Pulmonary artery endothelial cell (primary cell): ENCODE data around the gene PCSK6. TPM values are rescaled to one million over a fixed set of nuclear protein-coding genes. Genes with fewer than 3 reads are reported as not detected.

ENCODE experiments used
- DNase-seq: peaks from one replicate; pipeline ENCODE4 v3.0.0-alpha.2; 2011; ENCODE audit warnings: low read depth, low spot score
- total RNA-seq: library from RNA; depleted of rRNA; stranded (reverse); fragments of >200 nt; gene quantifications from 2 replicates; pipeline ENCODE4 v1.2.3, GENCODE V29; 2014

Gene PCSK6
- total RNA-seq, 1 donor from 2014 or later = 0.26 TPM

GRCh38 chr15:101447561-101448071 is 41.9 kb downstream of the PCSK6 start:
- DNase-seq = no peak

- DNase-seq = no peak
These were observed 42.4 kb downstream of the PCSK6 start for GRCh38 chr15:101447168-101447533.

- no peak for DNase-seq
These were observed 42.9 kb downstream of the PCSK6 start for GRCh38 chr15:101446518-101447167.

- peak; percentile 75 for DNase-seq
These were observed 43.7 kb downstream of the PCSK6 start for GRCh38 chr15:101445562-101446517.

- no peak for DNase-seq
These were observed 44.5 kb downstream of the PCSK6 start for GRCh38 chr15:101444807-101445508.

GRCh38 chr15:101444015-101444414 is 45.5 kb downstream of the PCSK6 start:
- DNase-seq = no peak

GRCh38 chr15:101442272-101442671 is 47.2 kb downstream of the PCSK6 start:
- DNase-seq = no peak

- no peak for DNase-seq
These were observed 47.8 kb downstream of the PCSK6 start for GRCh38 chr15:101441696-101442095.

GRCh38 chr15:101440846-101441590 is 48.5 kb downstream of the PCSK6 start:
- DNase-seq = no peak

- DNase-seq = no peak
These were observed 49.6 kb downstream of the PCSK6 start for GRCh38 chr15:101439920-101440319.

GRCh38 chr15:101439285-101439919 is 50.1 kb downstream of the PCSK6 start:
- DNase-seq = no peak

- no peak for DNase-seq
These were observed 50.8 kb downstream of the PCSK6 start for GRCh38 chr15:101438482-101439284.

GRCh38 chr15:101437618-101438481 is 51.7 kb downstream of the PCSK6 start:
- no peak for DNase-seq

GRCh38 chr15:101437209-101437608 is 52.3 kb downstream of the PCSK6 start:
- no peak for DNase-seq

GRCh38 chr15:101436526-101436925 is 53.0 kb downstream of the PCSK6 start:
- no peak for DNase-seq

- no peak for DNase-seq
These were observed 53.7 kb downstream of the PCSK6 start for GRCh38 chr15:101435761-101436160.

- no peak for DNase-seq
These were observed 55.2 kb downstream of the PCSK6 start for GRCh38 chr15:101434032-101434920.

GRCh38 chr15:101433396-101433795 is 56.1 kb downstream of the PCSK6 start:
- no peak for DNase-seq
